Activated CD8-positive, alpha-beta memory T cell treated with anti-CD3 and anti-CD28 coated beads for 24 hours (primary cell): ENCODE results near the gene CCDC57.
"Not testable (repeated sequence)": the region's sequence is repeated elsewhere in the genome, so short reads cannot be mapped to it uniquely, and the experiment has no call there.

Experiments used
- DNase-seq: peaks from one replicate; pipeline ENCODE4 v3.0.0-alpha.2; 2020

Gene CCDC57

GRCh38 chr17:82199496-82199895 lies 13.1 kb downstream of the CCDC57 start:
- DNase-seq: no peak

- no peak for DNase-seq
Measured at GRCh38 chr17:82198092-82198491, 14.6 kb downstream of the CCDC57 start.

- no peak for DNase-seq
Measured at GRCh38 chr17:82195675-82196672, 16.7 kb downstream of the CCDC57 start.

- no peak for DNase-seq
Measured at GRCh38 chr17:82194765-82195164, 17.9 kb downstream of the CCDC57 start.

GRCh38 chr17:82193520-82194220 lies 19.0 kb downstream of the CCDC57 start:
- DNase-seq: no peak

DNA sequence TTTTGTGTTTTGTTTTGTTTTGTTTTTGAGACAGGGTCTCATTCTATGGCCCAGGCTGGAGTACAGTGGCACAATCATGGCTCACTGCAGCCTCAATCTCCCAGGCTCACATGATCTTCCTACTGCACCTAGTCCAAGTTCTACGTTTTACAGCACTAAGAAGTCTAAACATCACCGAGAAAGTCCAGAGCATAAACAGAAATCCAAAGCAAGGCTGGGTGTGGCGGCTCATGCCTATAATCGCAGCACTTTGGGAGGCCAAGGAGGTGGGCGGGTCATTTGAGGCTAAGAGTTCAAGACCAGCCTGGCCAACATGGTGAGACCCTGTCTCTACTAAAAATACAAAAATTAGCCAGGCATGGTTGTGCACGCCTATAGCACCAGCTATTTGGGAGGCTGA lies 19.6 kb downstream of the CCDC57 start:
- DNase-seq: not testable (repeated sequence)

DNA sequence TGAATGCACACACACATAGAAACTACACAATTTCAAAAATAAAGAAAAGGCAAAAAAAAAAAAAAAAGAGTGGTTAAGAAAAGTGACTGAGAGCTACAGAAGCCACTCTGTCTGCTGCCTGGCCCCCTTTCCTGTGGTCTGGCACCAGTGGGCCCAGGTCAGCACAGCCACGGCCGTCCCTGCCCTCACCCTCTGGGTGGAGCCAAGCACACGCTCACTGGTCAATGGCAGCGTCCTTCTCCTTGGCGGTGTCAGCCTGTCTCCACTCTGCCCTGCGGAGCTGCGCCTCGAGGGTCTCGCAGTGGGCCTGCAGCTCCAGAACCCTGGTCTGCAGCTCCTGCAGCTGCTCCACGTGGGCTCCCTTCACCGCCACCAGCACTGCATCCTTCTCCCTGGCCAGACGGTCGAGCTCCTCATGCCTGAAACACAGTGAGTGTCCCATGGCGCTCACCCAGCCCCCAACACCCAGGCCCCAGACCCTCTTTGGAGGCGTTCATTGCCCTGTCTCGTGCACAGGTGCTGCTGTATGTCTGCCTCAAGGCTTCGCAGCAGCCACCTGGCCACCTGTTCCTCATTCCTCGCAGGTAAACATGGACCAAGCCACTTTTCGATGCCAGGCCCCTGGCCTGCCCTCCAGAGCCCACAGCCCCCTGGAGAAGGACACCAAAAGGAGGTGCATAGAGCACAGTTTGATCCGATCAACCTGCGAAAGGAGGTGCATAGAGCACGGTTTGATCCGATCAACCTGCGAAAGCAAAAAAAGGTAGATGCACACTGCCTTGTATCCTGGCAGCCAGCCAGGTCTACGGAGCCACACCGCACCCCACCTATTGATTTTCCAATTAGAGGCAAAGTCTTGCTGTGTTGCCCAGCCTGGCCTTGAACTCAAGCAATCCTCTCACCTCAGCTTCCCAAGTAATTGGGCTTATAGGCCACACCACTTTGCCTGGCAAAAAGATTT lies 24.4 kb downstream of the CCDC57 start:
- no peak for DNase-seq

DNA sequence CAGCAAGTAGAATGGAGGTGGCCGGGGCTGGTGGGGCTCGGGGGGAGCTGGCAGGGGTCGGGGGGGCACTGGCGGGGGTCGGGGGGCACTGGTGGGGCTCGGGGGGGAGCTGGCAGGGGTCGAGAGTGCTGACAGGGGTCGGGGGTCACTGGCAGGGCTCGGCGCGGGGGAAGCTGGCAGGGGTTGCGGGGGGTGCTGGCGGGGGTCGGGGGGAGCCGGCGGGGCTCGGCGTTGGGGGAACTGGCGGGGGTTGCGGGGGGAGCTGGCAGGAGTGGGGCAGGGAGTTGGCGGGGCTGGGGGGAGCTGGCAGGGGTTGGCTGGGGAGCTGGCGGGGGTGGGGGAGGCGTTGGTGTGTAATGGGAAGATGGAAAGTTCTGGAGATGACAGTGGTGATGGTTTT lies 25.1 kb downstream of the CCDC57 start:
- no peak for DNase-seq

DNA sequence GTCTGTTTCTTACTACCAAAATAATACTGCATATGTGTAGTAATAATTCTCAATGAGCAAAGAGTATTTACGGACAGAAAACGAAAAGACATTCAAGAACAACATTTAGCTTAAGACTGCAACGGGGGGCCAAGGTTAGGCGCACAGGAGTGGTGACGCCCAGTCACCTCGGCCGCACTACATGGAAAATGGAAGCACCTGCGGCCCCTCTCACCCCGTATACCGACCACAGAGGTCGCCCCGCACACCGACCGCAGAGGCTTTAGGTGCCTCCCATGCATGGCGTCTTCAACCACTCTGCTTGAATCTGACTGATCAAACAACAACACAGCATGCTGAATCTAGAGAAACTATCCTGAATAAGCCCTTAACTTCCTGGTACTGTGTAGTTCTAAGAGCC lies 26.4 kb downstream of the CCDC57 start:
- no peak for DNase-seq

DNA sequence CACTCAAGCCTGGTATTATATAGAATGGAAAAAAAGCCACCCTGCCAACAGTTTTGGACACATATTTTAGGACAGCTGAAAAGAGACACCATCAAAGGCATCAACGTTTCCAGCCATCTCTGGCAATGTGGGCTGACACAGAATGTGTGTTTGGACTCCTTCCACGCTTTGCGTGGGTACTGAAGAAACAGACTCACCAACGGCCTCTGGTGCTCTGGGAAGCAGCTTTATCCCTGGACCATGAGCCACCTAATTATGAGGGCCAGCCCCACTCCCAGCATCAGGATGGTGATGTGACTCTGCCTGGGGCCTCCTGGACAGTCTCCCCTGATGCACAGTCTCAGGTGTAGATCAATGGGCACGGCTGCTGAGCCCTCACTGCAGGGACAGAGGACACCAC lies 27.9 kb downstream of the CCDC57 start:
- DNase-seq: no peak

DNA sequence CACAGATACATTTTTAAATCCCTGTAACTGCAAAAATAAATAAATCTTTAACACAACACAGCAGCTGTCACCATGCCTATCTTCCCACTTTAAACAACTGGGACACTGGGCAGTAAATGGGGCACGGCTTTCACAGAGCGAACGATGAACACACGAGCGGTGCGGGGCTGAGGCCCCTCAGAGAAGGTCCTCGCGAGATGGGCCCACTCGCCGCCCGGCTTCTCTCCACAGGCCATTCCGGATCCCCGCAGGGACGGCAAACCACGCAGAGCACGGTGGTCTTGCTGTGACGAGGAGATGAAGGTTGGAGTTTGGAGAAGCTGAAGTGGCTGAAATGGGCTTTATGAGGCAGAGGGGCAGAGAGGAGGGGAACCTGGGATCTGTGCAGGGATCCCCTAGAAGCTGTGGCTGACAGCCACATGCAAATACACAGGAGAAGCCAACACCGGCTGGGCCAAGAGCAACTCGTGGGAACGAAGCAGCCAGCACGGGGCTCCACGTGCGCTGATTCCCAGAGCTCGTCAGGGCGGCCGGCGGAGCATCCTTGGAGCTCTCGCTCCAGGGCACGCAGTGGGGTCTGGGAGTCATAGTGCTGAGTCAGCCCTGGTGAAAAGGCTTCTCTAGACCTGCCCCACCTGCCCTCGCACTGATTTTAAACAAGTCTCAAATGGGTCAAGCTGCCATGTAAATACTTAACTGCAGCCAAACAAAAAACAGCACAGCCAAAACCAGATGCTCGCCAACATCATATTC lies 31.7 kb downstream of the CCDC57 start:
- no peak for DNase-seq

GRCh38 chr17:82179946-82180475 lies 32.6 kb downstream of the CCDC57 start:
- DNase-seq: no peak

GRCh38 chr17:82179412-82179811 lies 33.2 kb downstream of the CCDC57 start:
- no peak for DNase-seq

DNA sequence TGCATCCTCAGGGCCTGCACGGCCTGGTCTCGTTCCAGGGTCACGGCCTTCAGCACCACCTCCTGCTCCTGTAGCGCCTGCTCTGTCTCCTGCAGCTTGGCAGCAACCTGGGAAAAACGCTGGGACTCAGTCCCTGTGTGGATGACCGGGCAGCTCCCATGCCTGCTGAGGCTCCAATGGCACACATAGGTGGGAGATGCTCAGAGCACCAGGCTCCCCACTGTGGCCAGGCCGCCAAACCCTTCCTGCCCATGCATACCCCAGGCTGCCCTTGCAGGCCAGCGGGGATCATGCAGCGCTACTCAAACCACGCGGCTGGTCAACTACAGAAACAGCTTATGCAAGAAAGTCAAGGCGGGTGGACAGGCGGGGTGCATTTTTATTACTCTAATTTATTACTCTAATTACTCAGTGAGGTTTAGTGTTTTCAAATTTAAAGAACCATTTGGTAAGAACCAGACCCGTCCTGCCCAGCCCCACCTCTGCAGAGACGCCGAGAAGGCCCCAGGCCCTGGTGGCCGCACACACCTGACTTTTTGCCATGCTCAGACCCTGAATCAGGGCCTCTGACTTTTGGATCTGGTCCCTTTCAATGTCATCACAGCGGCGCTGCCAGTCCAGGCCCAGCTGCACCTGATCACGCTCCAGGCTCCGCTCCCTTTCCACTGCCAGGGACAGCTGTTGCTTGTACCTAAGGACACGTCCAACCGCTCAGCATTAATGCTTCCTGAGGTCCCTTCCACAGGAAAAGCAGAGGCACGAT lies 34.0 kb downstream of the CCDC57 start:
- no peak for DNase-seq

DNA sequence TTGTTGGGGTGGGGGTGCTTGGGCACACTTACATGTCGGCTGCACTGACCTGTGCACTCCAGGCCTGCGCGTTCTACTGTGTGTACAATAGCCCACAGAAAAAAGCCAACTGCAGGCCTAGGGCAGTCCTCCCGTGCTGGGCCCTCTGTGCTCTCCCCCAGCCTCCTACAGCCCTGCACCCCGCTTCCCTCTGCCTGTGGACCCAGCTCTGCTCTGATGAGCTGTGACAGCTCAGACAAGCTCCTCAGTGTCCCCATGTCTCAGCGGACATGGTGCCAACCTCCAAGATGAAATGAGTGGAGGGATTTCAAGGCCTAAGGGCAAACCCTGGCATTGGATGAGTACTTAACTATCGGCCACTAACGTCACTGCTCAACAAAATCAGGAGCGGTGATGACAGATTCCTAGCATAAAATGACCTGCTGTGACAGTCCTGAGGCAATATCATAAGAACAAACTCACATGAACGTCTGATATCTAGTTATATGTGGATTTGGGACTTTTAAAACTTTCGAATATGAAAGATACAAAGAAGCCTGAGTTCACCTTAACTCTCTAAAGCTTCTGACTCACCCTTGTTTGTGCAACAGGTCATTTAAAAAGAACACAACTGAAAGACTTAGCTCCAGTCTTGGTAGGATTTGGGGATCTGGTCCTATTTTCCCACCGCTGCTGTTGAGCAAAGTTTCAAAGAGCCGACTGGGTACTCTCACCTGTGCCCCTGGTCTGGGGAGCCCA lies 34.7 kb downstream of the CCDC57 start:
- no peak for DNase-seq

DNA sequence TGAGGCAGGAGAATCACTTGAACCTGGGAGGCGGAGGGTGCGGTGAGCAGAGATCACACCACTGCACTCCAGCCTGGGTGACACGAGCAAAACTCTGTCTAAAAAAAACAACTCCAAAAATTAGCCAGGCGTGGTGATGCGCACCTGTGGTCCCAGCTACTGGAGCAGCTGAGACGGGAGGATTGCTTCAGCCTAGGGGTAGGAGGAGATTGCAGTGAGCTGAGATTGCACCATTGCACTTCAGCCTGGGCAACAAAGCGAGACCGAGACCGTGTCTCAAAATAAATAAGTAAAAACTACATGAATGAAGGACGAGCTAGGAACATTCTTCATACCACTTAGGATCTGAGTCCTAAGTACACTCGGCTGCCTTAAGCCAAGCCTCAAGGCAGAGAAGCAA lies 35.4 kb downstream of the CCDC57 start:
- DNase-seq: no peak

GRCh38 chr17:82175951-82176350 lies 36.7 kb downstream of the CCDC57 start:
- no peak for DNase-seq

- no peak for DNase-seq
Measured at GRCh38 chr17:82175201-82175600, 37.4 kb downstream of the CCDC57 start.

GRCh38 chr17:82174042-82174857 lies 38.4 kb downstream of the CCDC57 start:
- DNase-seq: not testable (repeated sequence)
